Neural progenitor cell (in vitro differentiated cells): Measurements from ENCODE around the gene LOXL1.

Experiments
- CTCF ChIP-seq: fragments of 200-600 bp; sonication (generic); IDR thresholded peaks from 2 replicates; pipeline ENCODE4 v1.5.1; 2017; ENCODE audit warnings: antibody characterized with exemption, mild to moderate bottlenecking
- EZH2 ChIP-seq: fragments of 200-600 bp; sonication (generic); IDR thresholded peaks from 2 replicates; pipeline ENCODE4 v1.6.1; 2017; ENCODE audit warnings: antibody characterized with exemption, mild to moderate bottlenecking, moderate library complexity
- EZH2phosphoT487 ChIP-seq: fragments of 200-600 bp; sonication (generic); IDR thresholded peaks from 2 replicates; pipeline ENCODE4 v1.6.1; 2017; ENCODE audit warnings: antibody characterized with exemption

DNA sequence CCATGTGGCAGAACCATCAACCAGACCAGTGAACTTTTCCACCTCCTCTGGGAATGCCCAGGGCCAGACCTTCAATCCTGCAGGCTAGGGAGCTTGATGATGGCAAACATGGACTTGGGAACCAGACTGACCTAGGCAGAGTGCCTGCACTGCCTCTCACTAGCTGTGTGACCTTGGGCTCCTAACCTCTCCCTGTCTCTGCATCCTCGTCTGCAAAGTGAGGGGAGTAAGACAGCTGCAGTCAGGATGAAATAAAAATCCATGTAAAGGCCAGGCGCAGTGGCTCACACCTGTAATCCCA, 17.5 kb upstream of the LOXL1 start:
- no peak for TF ChIP-seq CTCF
- TF ChIP-seq EZH2, result no peak
- no peak for TF ChIP-seq EZH2phosphoT487
